ENCODE results near the gene ALDH18A1.

The ALDH18A1 gene

DNA sequence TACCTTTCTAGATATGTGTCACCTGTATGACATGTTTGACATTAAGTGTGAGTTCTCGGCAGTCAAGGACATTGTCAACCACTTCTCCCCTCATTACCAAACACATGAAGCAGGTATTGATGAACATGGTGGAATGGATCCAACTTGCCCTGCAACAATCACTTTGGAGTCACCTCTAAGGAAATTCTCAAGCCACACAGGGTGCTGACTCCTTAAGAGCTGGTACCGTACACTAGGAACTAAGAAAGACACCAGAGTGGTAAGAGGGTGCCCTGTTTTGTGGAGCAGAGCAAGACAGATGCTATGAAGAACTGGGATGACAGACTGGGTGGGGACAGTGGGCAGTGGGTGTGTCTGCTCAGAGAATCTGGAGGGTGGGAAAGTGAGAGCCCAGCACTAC lies 77.9 kb downstream of the ALDH18A1 start:
- TF ChIP-seq EZH2phosphoT487 (IDR thresholded peaks at IDR 0.05; ENCODE audit: low read depth) (no peak), CTCF (IDR thresholded peaks at IDR 0.05; ENCODE audit: low read depth, low read length) (no peak)
- Histone ChIP-seq H3K27me3 (ENCODE audit: low read depth, low read length) (peaks cover 15% of the 10 kb centered on the region), H2AFZ (ENCODE audit: low read depth, low read length) (no peak overlapping the region), H3K9ac (ENCODE audit: low read length) (no peak overlapping the region), H3K79me2 (ENCODE audit: low read length) (no peaks in the 10 kb centered on the region), H3K4me2 (ENCODE audit: low read length) (no peak overlapping the region), H3K9me3 (ENCODE audit: insufficient read depth, low read length) (no peaks in the 10 kb centered on the region), H3K27ac (ENCODE audit: low read length) (no peak overlapping the region), H4K20me1 (ENCODE audit: insufficient read depth, low read length) (no peaks in the 10 kb centered on the region), H3K36me3 (replicated peaks; ENCODE audit: low read depth, low read length) (no peaks in the 10 kb centered on the region), H3K4me1 (ENCODE audit: low read length) (no peaks in the 10 kb centered on the region), H3K4me3 (ENCODE audit: low read length) (no peak overlapping the region)

GRCh38 chr10:95574649-95575365 lies 81.7 kb downstream of the ALDH18A1 start:
- Histone ChIP-seq H3K79me2 (ENCODE audit: low read length) (no peaks in the 10 kb centered on the region), H3K4me2 (ENCODE audit: low read length) (no peak overlapping the region), H4K20me1 (ENCODE audit: insufficient read depth, low read length) (no peaks in the 10 kb centered on the region), H3K36me3 (replicated peaks; ENCODE audit: low read depth, low read length) (no peaks in the 10 kb centered on the region), H3K9me3 (ENCODE audit: insufficient read depth, low read length) (no peaks in the 10 kb centered on the region), H3K27ac (ENCODE audit: low read length) (no peak overlapping the region), H3K9ac (ENCODE audit: low read length) (no peak overlapping the region), H3K4me3 (ENCODE audit: low read length) (no peak overlapping the region), H3K27me3 (ENCODE audit: low read depth, low read length) (peaks cover 20% of the 10 kb centered on the region), H3K4me1 (ENCODE audit: low read length) (no peaks in the 10 kb centered on the region), H2AFZ (ENCODE audit: low read depth, low read length) (no peak overlapping the region)
- TF ChIP-seq CTCF (IDR thresholded peaks at IDR 0.05; ENCODE audit: low read depth, low read length) (no peak), EZH2phosphoT487 (IDR thresholded peaks at IDR 0.05; ENCODE audit: low read depth) (no peak)

GRCh38 chr10:95573964-95574604 lies 82.4 kb downstream of the ALDH18A1 start:
- no peak overlapping the region for H3K9ac ChIP-seq (ENCODE audit: low read length)
- H3K4me3 ChIP-seq (ENCODE audit: low read length) = no peak overlapping the region
- H3K4me2 ChIP-seq (ENCODE audit: low read length) = no peak overlapping the region
- no peak overlapping the region for H3K27ac ChIP-seq (ENCODE audit: low read length)
- no peaks in the 10 kb centered on the region for H3K36me3 ChIP-seq (replicated peaks; ENCODE audit: low read depth, low read length)
- H2AFZ ChIP-seq (ENCODE audit: low read depth, low read length) = no peak overlapping the region
- H3K9me3 ChIP-seq (ENCODE audit: insufficient read depth, low read length) = no peaks in the 10 kb centered on the region
- H3K27me3 ChIP-seq (ENCODE audit: low read depth, low read length) = peaks cover 20% of the 10 kb centered on the region
- TF ChIP-seq CTCF (IDR thresholded peaks at IDR 0.05; ENCODE audit: low read depth, low read length) (no peak), EZH2phosphoT487 (IDR thresholded peaks at IDR 0.05; ENCODE audit: low read depth) (no peak)
- H3K79me2 ChIP-seq (ENCODE audit: low read length) = no peaks in the 10 kb centered on the region
- no peaks in the 10 kb centered on the region for H4K20me1 ChIP-seq (ENCODE audit: insufficient read depth, low read length)
- H3K4me1 ChIP-seq (ENCODE audit: low read length) = no peaks in the 10 kb centered on the region

DNA sequence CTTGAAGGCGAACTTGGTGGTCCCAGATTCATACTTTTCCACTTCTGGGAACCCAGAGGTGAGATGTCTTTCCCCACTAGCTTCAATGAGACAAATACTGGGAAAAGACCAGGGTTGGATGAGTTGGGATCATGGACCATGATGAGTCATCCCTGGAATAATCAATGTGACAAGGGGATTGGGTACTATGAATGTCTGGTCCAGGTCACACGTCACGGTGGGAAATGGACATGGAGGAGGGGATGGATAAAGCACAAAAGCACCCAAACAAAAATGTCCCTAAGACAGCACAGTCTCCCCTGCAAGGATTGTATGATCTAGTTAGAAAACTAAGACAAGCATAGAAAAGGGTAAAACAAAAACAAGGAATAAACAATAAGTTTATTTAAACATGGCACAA lies 83.0 kb downstream of the ALDH18A1 start:
- Histone ChIP-seq H3K79me2 (ENCODE audit: low read length) (no peaks in the 10 kb centered on the region), H3K36me3 (replicated peaks; ENCODE audit: low read depth, low read length) (no peaks in the 10 kb centered on the region), H3K4me1 (ENCODE audit: low read length) (no peaks in the 10 kb centered on the region), H3K27ac (ENCODE audit: low read length) (no peak overlapping the region), H3K4me3 (ENCODE audit: low read length) (no peak overlapping the region), H3K4me2 (ENCODE audit: low read length) (no peak overlapping the region), H3K27me3 (ENCODE audit: low read depth, low read length) (peaks cover 20% of the 10 kb centered on the region), H2AFZ (ENCODE audit: low read depth, low read length) (no peak overlapping the region), H3K9ac (ENCODE audit: low read length) (no peak overlapping the region), H3K9me3 (ENCODE audit: insufficient read depth, low read length) (no peaks in the 10 kb centered on the region), H4K20me1 (ENCODE audit: insufficient read depth, low read length) (no peaks in the 10 kb centered on the region)
- TF ChIP-seq CTCF (IDR thresholded peaks at IDR 0.05; ENCODE audit: low read depth, low read length) = no peak
- no peak for TF ChIP-seq EZH2phosphoT487 (IDR thresholded peaks at IDR 0.05; ENCODE audit: low read depth)
